IPS DF 6.9 (cell line): ENCODE results near the gene MOGAT2.

ENCODE experiments used
- DNase-seq: peaks from one replicate; pipeline ENCODE4 v3.0.0-alpha.2; 2013; ENCODE audit warnings: low read depth, low spot score
- H3K27ac ChIP-seq: one replicate; pipeline ENCODE4 v1.5.1; 2013; ENCODE audit warnings: low read length, control low read depth
- H3K27me3 ChIP-seq: 2 replicates; pipeline ENCODE4 v1.6.1; 2013; ENCODE audit warnings: mild to moderate bottlenecking, low read length; ENCODE audit not compliant: control insufficient read depth, insufficient read depth
- H3K36me3 ChIP-seq: 2 replicates; pipeline ENCODE4 v1.6.1; 2013; ENCODE audit warnings: low read length; ENCODE audit not compliant: control insufficient read depth, insufficient read depth
- H3K4me1 ChIP-seq: 2 replicates; pipeline ENCODE4 v1.6.1; 2013; ENCODE audit warnings: low read length; ENCODE audit not compliant: control insufficient read depth, insufficient read depth
- H3K4me3 ChIP-seq: 2 replicates; pipeline ENCODE4 v1.5.1; 2013; ENCODE audit warnings: mild to moderate bottlenecking, low read length
- H3K9me3 ChIP-seq: 2 replicates; pipeline ENCODE4 v1.6.1; 2013; ENCODE audit warnings: low read length, inconsistent platforms; ENCODE audit not compliant: control insufficient read depth, insufficient read depth
- WGBS: extraction: QIAGEN DNeasy Blood & Tissue Kit; methylation state at CpG from one replicate; pipeline ENCODE4 v1.1.7; 2013; ENCODE audit warnings: mixed read lengths, missing lambda C conversion rate; ENCODE audit not compliant: insufficient read length, insufficient coverage; 5-methylcytosine and 5-hydroxymethylcytosine counted together

The MOGAT2 gene

GRCh38 chr11:75691804-75692203 lies 25.8 kb upstream of the MOGAT2 start:
- no peaks in the 10 kb centered on the region for H3K36me3 ChIP-seq
- H3K9me3 ChIP-seq, result no peaks in the 10 kb centered on the region
- no peak overlapping the region for H3K4me3 ChIP-seq
- no peaks in the 10 kb centered on the region for H3K4me1 ChIP-seq
- no CpG with 5 or more reads among the region's 4 CpGs for whole genome bisulfite sequencing
- no peak for DNase-seq
- H3K27ac ChIP-seq, result no peak overlapping the region
- no peaks in the 10 kb centered on the region for H3K27me3 ChIP-seq

- no peaks in the 10 kb centered on the region for H3K27me3 ChIP-seq
- no peak for DNase-seq
- H3K9me3 ChIP-seq, result no peaks in the 10 kb centered on the region
- no peaks in the 10 kb centered on the region for H3K36me3 ChIP-seq
- H3K4me3 ChIP-seq, result no peak overlapping the region
- no peak overlapping the region for H3K27ac ChIP-seq
- no CpG with 5 or more reads among the region's 4 CpGs for WGBS
- no peaks in the 10 kb centered on the region for H3K4me1 ChIP-seq
Measured at GRCh38 chr11:75697906-75698581, 19.6 kb upstream of the MOGAT2 start.

- WGBS, result no CpG with 5 or more reads among the region's 2 CpGs
- Histone ChIP-seq H3K27me3 (0 out of 2 replicates have a peak, but pooled peaks cover 1% of the 10 kb centered on the region), H3K27ac (no peak overlapping the region), H3K9me3 (no peaks in the 10 kb centered on the region), H3K36me3 (no peaks in the 10 kb centered on the region), H3K4me1 (no peaks in the 10 kb centered on the region), H3K4me3 (no peak overlapping the region)
- DNase-seq, result no peak
Measured at GRCh38 chr11:75700940-75701339, 16.7 kb upstream of the MOGAT2 start.

- no peak overlapping the region for H3K27ac ChIP-seq
- H3K36me3 ChIP-seq, result no peaks in the 10 kb centered on the region
- no peaks in the 10 kb centered on the region for H3K9me3 ChIP-seq
- no peak for DNase-seq
- no peak overlapping the region for H3K4me3 ChIP-seq
- H3K27me3 ChIP-seq, result 0 out of 2 replicates have a peak, but pooled peaks cover 1% of the 10 kb centered on the region
- no peaks in the 10 kb centered on the region for H3K4me1 ChIP-seq
- no CpG with 5 or more reads among the region's 7 CpGs for WGBS
Measured at GRCh38 chr11:75703695-75704237, 13.9 kb upstream of the MOGAT2 start.

- DNase-seq, result no peak
- Histone ChIP-seq H3K27me3 (0 out of 2 replicates have a peak, but pooled peaks cover 1% of the 10 kb centered on the region), H3K36me3 (no peaks in the 10 kb centered on the region), H3K4me1 (no peaks in the 10 kb centered on the region), H3K27ac (no peak overlapping the region), H3K4me3 (no peak overlapping the region), H3K9me3 (no peaks in the 10 kb centered on the region)
- no CpG with 5 or more reads among the region's 3 CpGs for WGBS
Measured at GRCh38 chr11:75705541-75705940, 12.1 kb upstream of the MOGAT2 start.

GRCh38 chr11:75706260-75706729 lies 11.3 kb upstream of the MOGAT2 start:
- no peaks in the 10 kb centered on the region for H3K4me1 ChIP-seq
- no peak overlapping the region for H3K4me3 ChIP-seq
- WGBS, result no CpG with 5 or more reads among the region's 17 CpGs
- H3K27ac ChIP-seq, result no peak overlapping the region
- H3K36me3 ChIP-seq, result no peaks in the 10 kb centered on the region
- peak; percentile 67 for DNase-seq
- H3K27me3 ChIP-seq, result 0 out of 2 replicates have a peak, but pooled peaks cover 1% of the 10 kb centered on the region
- no peaks in the 10 kb centered on the region for H3K9me3 ChIP-seq

GRCh38 chr11:75714211-75714610 lies 3.4 kb upstream of the MOGAT2 start:
- DNase-seq, result no peak
- Histone ChIP-seq H3K27me3 (peaks cover 4% of the 10 kb centered on the region; the same call in 1 of the 2 replicates), H3K4me1 (0 out of 2 replicates have a peak, but pooled peaks cover 3% of the 10 kb centered on the region), H3K4me3 (no peak overlapping the region), H3K9me3 (no peaks in the 10 kb centered on the region), H3K36me3 (no peaks in the 10 kb centered on the region), H3K27ac (no peak overlapping the region)
- no CpG with 5 or more reads among the region's 9 CpGs for WGBS

- no peak for DNase-seq
Measured at GRCh38 chr11:75715688-75716087, 1.9 kb upstream of the MOGAT2 start.

GRCh38 chr11:75716659-75717058 lies 979 bp upstream of the MOGAT2 start:
- Histone ChIP-seq H3K4me1 (0 out of 2 replicates have a peak, but pooled peaks cover 3% of the 10 kb centered on the region), H3K4me3 (no peak overlapping the region), H3K27me3 (peaks cover 4% of the 10 kb centered on the region; the same call in 1 of the 2 replicates), H3K27ac (no peak overlapping the region), H3K36me3 (no peaks in the 10 kb centered on the region), H3K9me3 (no peaks in the 10 kb centered on the region)
- DNase-seq, result no peak
- WGBS, result no CpG with 5 or more reads among the region's 3 CpGs

More at GRCh38 chr11:75715688-75716087, 1.9 kb upstream of the MOGAT2 start:
- no peak overlapping the region for H3K27ac ChIP-seq
- peaks cover 4% of the 10 kb centered on the region; the same call in 1 of the 2 replicates for H3K27me3 ChIP-seq
- WGBS, result no CpG with 5 or more reads among the region's 2 CpGs
- no peaks in the 10 kb centered on the region for H3K36me3 ChIP-seq
- H3K4me1 ChIP-seq, result 0 out of 2 replicates have a peak, but pooled peaks cover 3% of the 10 kb centered on the region
- H3K4me3 ChIP-seq, result no peak overlapping the region
- no peaks in the 10 kb centered on the region for H3K9me3 ChIP-seq

- Histone ChIP-seq H3K4me3 (no peak overlapping the region), H3K4me1 (0 out of 2 replicates have a peak, but pooled peaks cover 3% of the 10 kb centered on the region), H3K27me3 (peaks cover 3% of the 10 kb centered on the region; the same call in 1 of the 2 replicates), H3K9me3 (no peaks in the 10 kb centered on the region), H3K27ac (no peak overlapping the region), H3K36me3 (no peaks in the 10 kb centered on the region)
- WGBS, result 100% methylated on average over 1 of the region's 7 CpGs
- DNase-seq, result no peak
Measured at GRCh38 chr11:75718419-75719339, 1.0 kb downstream of the MOGAT2 start.
